HEK293T (cell line): ENCODE data around the gene ARL2BP.

Experiments
- BHLHE40 ChIP-seq: fragments of 450-650 bp; IDR thresholded peaks from 2 replicates; pipeline ENCODE4 v1.6.1; 2016; ENCODE audit warnings: mild to moderate bottlenecking, moderate library complexity, borderline replicate concordance
- FOXK2 ChIP-seq: fragments of 450-650 bp; IDR thresholded peaks from 2 replicates; pipeline ENCODE4 v1.6.1; 2016; ENCODE audit warnings: mild to moderate bottlenecking
- HDGF ChIP-seq: fragments of 450-650 bp; IDR thresholded peaks from 2 replicates; pipeline ENCODE4 v1.6.1; 2017; ENCODE audit warnings: antibody characterized with exemption, borderline replicate concordance
- NFRKB ChIP-seq: fragments of 450-650 bp; IDR thresholded peaks from 2 replicates; pipeline ENCODE4 v1.6.1; 2016; ENCODE audit warnings: mild to moderate bottlenecking, moderate library complexity
- SP1 ChIP-seq: fragments of 450-650 bp; IDR thresholded peaks from 2 replicates; pipeline ENCODE4 v1.6.1; 2017
- SUZ12 ChIP-seq: fragments of 450-650 bp; IDR thresholded peaks from 2 replicates; pipeline ENCODE4 v1.6.1; 2016; ENCODE audit warnings: mild to moderate bottlenecking
- TARDBP ChIP-seq: fragments of 450-650 bp; IDR thresholded peaks from 2 replicates; pipeline ENCODE4 v1.6.1; 2016
- ZNF384 ChIP-seq: fragments of 450-650 bp; IDR thresholded peaks from 2 replicates; pipeline ENCODE4 v1.6.1; 2016

DNA sequence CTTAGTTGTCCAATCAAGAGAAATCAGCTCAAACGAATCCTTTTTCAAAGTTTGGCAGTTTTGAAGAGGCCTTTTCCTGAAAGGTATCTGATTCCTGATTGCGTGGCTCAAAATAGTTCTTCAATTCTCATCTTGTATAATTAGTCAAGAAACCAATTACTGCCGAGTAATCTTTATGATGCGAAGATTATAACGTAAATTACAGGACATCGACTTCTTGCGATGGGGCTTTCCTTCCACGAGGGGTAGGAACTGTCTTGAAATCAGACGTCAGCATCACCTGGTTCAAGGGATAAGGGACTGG is 644 bp upstream of the ARL2BP start:
- TF ChIP-seq HDGF (no peak), TARDBP (no peak), ZNF384 (no peak), SP1 (no peak), FOXK2 (no peak), SUZ12 (no peak), BHLHE40 (no peak), NFRKB (no peak)
